T-helper 17 cell (primary cell): ENCODE measurements around the gene KRTAP10-2. TPM values are rescaled to one million over a fixed set of nuclear protein-coding genes. Genes with fewer than 3 reads are reported as not detected.
"Not testable (repeated sequence)": the region's sequence is repeated elsewhere in the genome, so short reads cannot be mapped to it uniquely, and the experiment has no call there.

ENCODE experiments used
- ATAC-seq: fragments of 150-1000 bp; cut with Tn5 transposase; 2 replicates; pipeline ENCODE4 v1.10.0; 2021; ENCODE audit warnings: mild to moderate bottlenecking, moderate library complexity
- DNase-seq, 3 donors: peaks; one replicate each; pipeline versions ENCODE4 v3.0.0 to v3.0.0-alpha.2; 2020 to 2021
- H3K9me3 ChIP-seq: one replicate; pipeline ENCODE4 v1.7.0; 2013; ENCODE audit warnings: low read length, mild to moderate bottlenecking; ENCODE audit not compliant: control insufficient read depth, poor library complexity, severe bottlenecking
- H3K27ac Mint-ChIP-seq: one replicate; pipeline ENCODE4 v1.8.0; 2022; ENCODE audit warnings: mild to moderate bottlenecking, moderate library complexity, mixed read lengths
- H3K27me3 Mint-ChIP-seq: one replicate; pipeline ENCODE4 v1.8.0; 2022; ENCODE audit warnings: mixed read lengths
- H3K36me3 Mint-ChIP-seq: one replicate; pipeline ENCODE4 v1.8.0; 2022; ENCODE audit warnings: low read depth, mixed read lengths
- H3K4me1 Mint-ChIP-seq: one replicate; pipeline ENCODE4 v1.8.0; 2022; ENCODE audit warnings: mild to moderate bottlenecking, mixed read lengths
- H3K4me3 Mint-ChIP-seq: one replicate; pipeline ENCODE4 v1.8.0; 2022; ENCODE audit warnings: mild to moderate bottlenecking, moderate library complexity, mixed read lengths
- total RNA-seq, 4 donors: library from RNA in 2 of 4; stranded (reverse) in 2 of 4; gene quantifications; one replicate each; pipeline ENCODE4 v1.2.3 and lab custom pipeline; 2022 to 2026

Gene KRTAP10-2
- total RNA-seq, 2 donors from 2014 or later = not detected

DNA sequence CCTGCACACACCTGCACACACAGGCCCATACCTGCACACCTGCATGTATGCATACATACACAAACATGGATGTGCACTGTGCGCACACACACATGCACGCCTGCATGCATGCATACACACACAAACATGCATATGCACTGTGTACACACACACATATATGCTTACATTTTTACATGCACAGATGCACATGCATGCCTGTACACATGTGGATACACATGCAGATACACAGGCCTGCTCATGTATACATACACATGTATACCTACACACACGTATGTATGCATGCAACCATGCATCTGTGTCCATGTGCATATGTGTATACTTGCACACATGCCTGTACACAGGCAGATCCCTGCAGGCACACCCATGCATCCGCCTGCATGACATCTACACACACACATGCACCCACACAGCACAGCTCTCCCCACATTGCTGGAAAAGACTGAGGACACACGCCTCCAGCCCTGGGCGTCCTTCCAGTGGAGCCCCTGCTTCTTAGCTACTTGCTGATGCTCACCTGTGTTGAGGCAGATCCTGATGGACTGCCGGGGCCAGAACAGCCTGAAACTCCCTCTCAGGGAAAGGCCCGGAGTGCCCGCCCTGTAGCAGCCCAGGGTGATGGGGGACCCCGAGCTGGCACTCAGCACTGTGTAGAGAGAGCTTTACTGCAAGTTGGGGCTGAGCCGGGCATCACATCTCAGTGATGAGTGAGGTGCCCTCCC lies 39.9 kb downstream of the KRTAP10-2 start:
- no peak overlapping the region for H3K27ac Mint-ChIP-seq

DNA sequence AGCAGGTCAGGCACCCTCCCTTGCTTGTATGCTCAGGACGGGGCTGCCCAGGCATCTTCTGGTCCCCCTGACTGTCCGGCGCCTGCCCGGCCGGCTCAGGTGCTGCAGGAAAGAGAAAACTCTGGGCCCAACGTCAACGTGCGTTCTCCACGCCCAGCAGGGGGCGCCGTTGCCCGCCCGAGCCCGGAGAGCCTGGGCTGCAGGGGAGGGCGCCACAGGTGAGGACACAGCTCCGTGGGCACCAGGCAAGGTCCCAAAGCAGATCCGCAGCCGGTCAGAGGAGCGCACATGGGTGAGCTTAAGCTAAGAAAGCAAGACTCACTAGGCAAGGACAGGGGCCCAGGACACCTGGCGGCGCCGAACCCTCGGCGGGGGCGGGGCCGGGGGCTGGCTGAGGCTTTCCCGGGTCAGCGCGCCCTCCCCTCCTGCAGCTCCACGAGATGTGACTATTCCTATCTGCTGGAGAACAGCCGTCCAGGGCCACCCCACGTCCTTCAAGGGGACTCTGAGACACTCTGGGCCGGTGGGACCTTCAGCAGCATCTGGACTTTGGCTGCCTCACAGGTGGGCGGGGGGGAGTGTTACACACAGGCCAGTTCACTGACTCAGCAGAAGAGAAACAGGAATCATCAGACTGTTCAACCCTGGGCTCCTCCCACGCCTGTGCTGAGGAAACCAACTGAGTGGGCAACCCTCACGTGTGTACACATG lies 40.6 kb downstream of the KRTAP10-2 start:
- H3K27me3 Mint-ChIP-seq = no peaks in the 10 kb centered on the region
- H3K9me3 ChIP-seq = no peaks in the 10 kb centered on the region
- no peaks in the 10 kb centered on the region for H3K4me1 Mint-ChIP-seq
- DNase-seq = peak; percentile 70 to 86 (median 81)
- H3K4me3 Mint-ChIP-seq = peak overlapping the region; percentile 65
- ATAC-seq = peak; percentile 91
- no peak overlapping the region for H3K27ac Mint-ChIP-seq
- H3K36me3 Mint-ChIP-seq = no peaks in the 10 kb centered on the region

More for the DNA sequence above, 39.9 kb downstream of the KRTAP10-2 start:
- H3K9me3 ChIP-seq = no peaks in the 10 kb centered on the region
- Mint-ChIP-seq H3K36me3 (no peaks in the 10 kb centered on the region), H3K4me3 (peak overlapping the region; percentile 65), H3K4me1 (no peaks in the 10 kb centered on the region), H3K27me3 (no peaks in the 10 kb centered on the region)
- DNase-seq (no peak), ATAC-seq (no peak)

DNA sequence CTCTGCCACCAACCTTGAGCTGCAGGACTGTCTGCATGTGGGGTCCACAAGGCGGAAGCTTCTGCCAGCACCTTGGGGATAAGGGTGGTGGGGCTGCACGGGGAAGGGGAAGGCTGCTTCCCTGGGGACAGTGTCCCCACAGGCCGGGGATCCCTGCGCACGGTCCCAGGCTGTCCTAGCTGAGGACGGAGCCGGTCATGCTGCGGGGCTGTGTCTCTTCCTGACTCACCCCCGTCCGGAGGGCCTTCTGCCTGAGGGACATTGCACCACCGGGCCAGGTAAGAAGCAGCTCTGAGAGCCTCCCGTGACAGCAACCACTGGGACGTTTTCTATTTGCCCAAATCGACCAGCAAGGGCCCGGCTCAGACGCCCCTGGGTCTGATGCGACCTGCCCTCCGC lies 41.2 kb downstream of the KRTAP10-2 start:
- no peak for DNase-seq
- Mint-ChIP-seq H3K4me3 (peak overlapping the region; percentile 65), H3K27me3 (no peaks in the 10 kb centered on the region), H3K36me3 (no peaks in the 10 kb centered on the region), H3K4me1 (no peaks in the 10 kb centered on the region), H3K27ac (no peak overlapping the region)
- no peaks in the 10 kb centered on the region for H3K9me3 ChIP-seq
- no peak for ATAC-seq

DNA sequence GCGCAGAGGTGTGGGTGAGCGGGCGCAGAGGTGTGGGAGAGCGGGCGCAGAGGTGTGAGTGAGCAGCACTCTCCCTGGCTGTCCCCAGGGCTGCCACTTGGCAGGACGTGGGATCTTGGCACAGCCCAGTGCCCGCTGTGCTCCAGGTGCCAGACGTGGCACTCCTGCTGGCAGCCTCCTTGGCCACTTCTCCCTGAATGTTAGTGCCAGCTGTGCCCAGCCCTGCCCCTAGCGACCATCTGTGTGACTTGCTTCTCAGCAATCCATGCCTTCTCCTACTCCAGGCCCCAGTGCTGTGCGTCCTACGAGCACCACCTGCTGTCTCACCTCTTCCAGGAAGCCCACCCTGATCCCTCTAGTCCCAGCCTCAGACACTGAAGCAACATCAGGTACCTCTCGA lies 41.8 kb downstream of the KRTAP10-2 start:
- no peak for ATAC-seq
- Mint-ChIP-seq H3K4me1 (no peaks in the 10 kb centered on the region), H3K27ac (no peak overlapping the region), H3K36me3 (no peaks in the 10 kb centered on the region), H3K27me3 (no peaks in the 10 kb centered on the region), H3K4me3 (peak overlapping the region; percentile 74)
- no peaks in the 10 kb centered on the region for H3K9me3 ChIP-seq
- no peak for DNase-seq

DNA sequence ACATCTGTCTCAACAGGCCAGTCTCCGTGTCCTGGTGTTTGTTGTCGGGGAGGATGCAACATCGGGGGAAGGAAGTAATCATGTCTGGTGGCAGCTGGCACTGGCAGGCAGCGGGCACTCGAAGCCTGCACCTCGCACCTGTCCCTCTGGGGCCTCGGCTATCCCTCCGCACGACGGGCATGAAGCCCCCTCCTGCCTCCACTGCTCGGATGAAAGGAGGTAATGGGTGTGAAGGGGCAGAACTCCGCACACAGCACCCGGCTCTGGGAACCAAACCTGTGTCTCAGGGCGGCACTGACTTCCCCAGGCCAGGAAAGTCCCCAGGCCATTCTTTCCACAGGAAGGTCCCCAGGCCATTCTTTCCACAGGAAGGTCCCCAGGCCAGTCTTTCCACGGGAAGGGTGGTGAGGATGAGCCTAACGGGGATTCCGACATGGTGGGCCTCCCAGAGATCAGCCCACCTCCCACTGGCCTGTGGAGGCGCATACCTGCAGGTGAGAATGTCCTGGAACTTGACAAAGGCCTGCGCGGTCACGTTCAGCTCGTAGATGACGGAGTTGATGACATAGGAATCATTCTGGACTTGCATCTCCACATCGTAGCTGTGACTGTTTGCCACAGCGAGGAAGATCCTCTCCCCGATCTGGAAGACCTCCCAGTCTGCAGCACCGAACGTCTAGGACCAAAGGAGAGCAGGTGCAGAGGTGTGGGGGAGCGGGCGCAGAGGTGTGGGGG lies 42.4 kb downstream of the KRTAP10-2 start:
- ATAC-seq (no peak), DNase-seq (no peak)
- no peaks in the 10 kb centered on the region for H3K27me3 Mint-ChIP-seq

DNA sequence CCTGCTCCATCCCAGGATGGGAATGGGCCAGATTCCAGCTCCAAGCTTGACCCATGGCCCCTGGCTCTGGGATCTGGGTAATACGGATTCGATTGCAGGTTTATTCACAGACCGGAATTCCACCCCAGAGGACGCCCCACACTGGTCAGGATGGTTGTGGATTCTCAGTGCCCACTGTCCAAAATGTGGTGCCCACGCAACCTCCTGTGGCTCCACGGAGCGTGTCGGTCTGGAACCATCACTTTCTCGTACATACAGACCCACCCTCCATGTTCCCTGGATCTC lies 42.9 kb downstream of the KRTAP10-2 start:
- no peaks in the 10 kb centered on the region for H3K27me3 Mint-ChIP-seq
- ATAC-seq = no peak

More for the DNA sequence above, 42.4 kb downstream of the KRTAP10-2 start:
- Mint-ChIP-seq H3K27ac (no peak overlapping the region), H3K4me1 (peaks cover 3% of the 10 kb centered on the region), H3K4me3 (no peak overlapping the region), H3K36me3 (no peaks in the 10 kb centered on the region)
- H3K9me3 ChIP-seq = no peaks in the 10 kb centered on the region

DNA sequence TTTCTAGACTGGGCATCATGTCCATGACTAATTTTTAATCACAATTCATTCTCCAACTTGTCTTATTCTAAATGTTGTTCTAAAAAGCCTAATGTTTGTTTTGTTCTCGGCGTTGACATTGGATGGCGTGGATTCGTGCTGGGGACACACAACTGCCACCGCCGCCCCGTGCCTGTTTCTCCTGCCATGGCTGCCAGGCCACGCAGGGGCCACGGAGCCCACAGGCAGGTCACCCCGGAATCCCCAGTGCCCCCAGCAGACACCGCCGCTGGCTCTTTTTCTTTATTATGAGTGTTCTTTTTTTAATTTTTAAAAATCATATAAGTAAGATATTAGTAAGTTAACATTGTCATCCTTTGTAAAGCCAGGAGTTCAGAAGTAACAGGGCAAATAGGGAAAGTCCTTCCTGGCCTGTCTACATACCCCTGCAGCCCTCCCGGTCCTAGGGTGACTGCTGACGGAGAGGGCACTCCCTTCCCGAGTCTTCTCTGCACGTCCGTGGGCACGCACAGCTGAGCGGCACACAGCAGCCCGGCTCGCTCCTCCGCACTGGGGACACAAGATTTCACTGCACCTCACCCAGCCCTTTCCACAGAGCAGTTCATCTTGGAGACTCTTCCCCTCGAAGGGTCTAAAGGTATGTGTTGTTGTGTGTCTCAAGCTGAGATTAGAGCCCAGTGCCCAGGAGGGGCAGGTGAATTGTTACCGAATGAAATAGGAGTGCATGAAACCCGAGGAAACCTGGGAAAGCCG lies 43.5 kb downstream of the KRTAP10-2 start:
- H3K9me3 ChIP-seq = no peaks in the 10 kb centered on the region
- H3K4me3 Mint-ChIP-seq = no peak overlapping the region
- H3K36me3 Mint-ChIP-seq = no peaks in the 10 kb centered on the region
- H3K27ac Mint-ChIP-seq = no peak overlapping the region
- H3K27me3 Mint-ChIP-seq = no peaks in the 10 kb centered on the region
- no peak for ATAC-seq
- DNase-seq = no peak
- H3K4me1 Mint-ChIP-seq = peaks cover 3% of the 10 kb centered on the region

More for the DNA sequence above, 42.9 kb downstream of the KRTAP10-2 start:
- Mint-ChIP-seq H3K4me3 (no peak overlapping the region), H3K27ac (no peak overlapping the region), H3K4me1 (peaks cover 3% of the 10 kb centered on the region), H3K36me3 (no peaks in the 10 kb centered on the region)
- no peaks in the 10 kb centered on the region for H3K9me3 ChIP-seq
- no peak for DNase-seq

DNA sequence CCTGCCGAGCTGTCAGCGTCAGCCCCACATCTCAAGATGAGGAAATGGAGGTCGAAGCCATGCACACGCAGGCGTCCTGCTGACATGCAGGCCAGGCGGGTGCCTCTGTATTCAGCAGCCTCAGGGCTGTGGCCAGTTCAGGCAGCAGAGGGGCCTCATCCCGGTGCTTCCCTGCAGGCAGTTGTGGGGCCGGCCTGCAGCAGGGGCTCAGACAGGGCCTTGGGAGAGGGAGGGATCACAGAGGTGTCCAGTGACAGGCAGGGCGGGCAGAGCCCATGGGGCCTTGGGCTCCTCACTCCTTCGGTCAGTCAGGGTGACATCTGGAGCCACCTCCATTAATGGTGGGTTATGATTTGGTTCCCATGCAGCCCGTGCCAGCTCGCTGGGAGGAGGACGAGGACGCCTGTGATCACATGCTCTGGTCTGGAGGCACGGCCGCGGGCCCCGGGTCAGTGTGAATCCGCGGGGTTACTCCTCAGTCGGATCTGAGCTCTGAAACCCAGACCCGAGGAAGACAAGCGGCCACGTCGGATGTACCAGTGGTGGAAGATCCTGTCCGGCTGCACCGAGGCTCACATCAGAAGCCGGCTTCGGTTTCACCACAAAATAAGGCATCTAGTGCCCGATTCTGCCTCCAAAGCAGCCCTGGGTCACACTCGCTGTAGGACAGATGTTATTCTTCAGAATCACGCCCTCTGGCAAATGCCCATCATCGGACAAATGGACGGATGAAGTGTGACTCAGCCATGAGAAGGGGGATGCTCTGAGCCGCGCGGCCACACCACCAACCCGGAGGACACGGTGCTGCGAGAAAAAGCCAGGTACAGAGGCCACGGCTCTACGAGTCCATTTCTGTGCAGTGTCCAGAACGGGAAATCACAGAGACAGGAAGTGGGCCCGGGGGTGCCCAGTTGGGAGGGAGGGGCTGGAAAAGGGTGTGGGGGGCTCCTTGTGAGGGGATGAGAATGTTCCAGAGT lies 44.7 kb downstream of the KRTAP10-2 start:
- Mint-ChIP-seq H3K4me3 (no peak overlapping the region), H3K36me3 (no peaks in the 10 kb centered on the region), H3K27me3 (no peaks in the 10 kb centered on the region), H3K4me1 (peaks cover 3% of the 10 kb centered on the region), H3K27ac (no peak overlapping the region)
- ATAC-seq (no peak), DNase-seq (no peak)
- no peaks in the 10 kb centered on the region for H3K9me3 ChIP-seq

DNA sequence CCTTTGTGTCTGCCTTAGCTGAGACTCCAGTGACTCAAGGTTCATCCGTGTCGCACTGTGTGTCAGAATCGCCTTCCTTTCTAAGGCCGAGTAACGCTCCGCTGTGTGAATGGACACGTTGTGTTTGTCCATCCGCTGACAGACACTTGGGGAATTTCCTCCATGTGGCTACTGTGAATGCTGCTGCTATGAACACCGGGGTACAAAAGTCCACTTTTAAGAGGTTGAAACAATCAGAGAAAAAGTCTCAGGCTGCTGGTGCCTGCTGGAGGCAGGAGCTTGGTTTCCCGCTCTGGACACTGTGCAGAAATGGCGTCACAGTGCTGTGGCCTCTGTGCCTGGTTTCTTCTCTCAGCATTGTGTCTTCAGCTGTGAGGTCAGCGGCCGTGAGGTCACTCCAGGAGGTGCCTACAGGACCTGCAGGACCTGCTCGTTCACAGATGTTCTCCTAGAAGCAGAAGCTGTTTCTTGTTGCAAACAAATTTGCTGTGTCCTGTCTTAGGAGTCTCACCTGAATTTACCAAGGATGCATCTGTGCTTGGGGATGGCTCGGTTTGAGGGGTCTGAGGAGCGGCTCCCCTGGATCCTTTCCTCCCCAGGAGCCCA lies 45.5 kb downstream of the KRTAP10-2 start:
- Mint-ChIP-seq H3K4me3 (no peak overlapping the region), H3K4me1 (peaks cover 3% of the 10 kb centered on the region), H3K36me3 (no peaks in the 10 kb centered on the region), H3K27me3 (no peaks in the 10 kb centered on the region), H3K27ac (no peak overlapping the region)
- ATAC-seq = no peak
- DNase-seq = no peak
- no peaks in the 10 kb centered on the region for H3K9me3 ChIP-seq

DNA sequence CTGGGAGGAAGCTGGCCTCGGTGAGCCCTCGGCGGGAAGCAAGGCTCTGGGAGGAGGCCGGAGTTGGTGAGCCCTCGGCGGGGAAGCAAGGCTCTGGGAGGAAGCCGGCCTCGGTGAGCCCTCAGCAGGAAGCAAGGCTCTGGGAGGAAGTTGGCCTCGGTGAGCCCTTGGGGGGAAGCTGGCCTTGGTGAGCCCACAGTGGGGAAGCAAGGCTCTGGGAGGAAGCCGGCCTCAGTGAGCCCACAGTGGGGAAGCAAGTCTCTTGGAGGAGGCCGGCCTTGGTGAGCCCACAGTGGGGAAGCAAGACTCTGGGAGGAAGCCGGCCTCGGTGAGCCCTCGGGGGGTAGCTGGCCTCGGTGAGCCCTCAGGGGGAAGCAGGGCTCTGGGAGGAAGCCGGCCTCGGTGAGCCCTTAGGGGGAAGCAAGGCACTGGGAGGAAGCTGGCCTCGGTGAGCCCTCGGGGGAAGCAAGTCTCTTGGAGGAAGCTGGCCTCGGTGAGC lies 47.4 kb downstream of the KRTAP10-2 start:
- ATAC-seq (no peak), DNase-seq (no peak)
- no peaks in the 10 kb centered on the region for H3K36me3 Mint-ChIP-seq
- H3K4me3 Mint-ChIP-seq = no peak overlapping the region
- H3K4me1 Mint-ChIP-seq = peaks cover 3% of the 10 kb centered on the region
- H3K27ac Mint-ChIP-seq = no peak overlapping the region
- H3K9me3 ChIP-seq = no peaks in the 10 kb centered on the region
- H3K27me3 Mint-ChIP-seq = no peaks in the 10 kb centered on the region

DNA sequence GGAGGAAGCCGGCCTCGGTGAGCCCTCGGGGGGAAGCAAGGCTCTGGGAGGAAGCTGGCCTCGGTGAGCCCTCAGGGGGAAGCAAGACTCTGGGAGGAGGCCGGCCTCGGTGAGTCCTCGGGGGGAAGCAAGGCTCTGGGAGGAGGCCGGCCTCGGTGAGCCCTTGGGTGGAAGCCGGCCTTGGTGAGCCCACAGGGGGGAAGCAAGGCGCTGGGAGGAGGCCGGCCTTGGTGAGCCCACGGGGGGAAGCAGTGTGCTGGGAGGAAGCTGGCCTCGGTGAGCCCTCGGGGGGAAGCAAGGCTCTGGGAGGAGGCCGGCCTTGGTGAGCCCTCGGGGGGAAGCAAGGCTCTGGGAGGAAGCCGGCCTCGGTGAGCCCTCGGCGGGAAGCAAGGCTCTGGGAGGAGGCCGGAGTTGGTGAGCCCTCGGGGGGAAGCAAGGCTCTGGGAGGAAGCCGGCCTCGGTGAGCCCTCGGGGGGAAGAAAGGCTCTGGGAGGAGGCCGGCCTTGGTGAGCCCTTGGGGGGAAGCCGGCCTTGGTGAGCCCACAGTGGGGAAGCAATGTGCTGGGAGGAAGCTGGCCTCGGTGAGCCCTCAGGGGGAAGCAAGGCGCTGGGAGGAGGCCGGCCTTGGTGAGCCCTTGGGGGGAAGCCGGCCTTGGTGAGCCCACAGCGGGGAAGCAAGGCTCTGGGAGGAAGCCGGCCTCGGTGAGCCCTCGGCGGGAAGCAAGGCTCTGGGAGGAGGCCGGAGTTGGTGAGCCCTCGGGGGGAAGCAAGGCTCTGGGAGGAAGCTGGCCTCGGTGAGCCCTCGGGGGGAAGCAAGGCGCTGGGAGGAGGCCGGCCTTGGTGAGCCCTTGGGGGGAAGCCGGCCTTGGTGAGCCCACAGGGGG lies 48.1 kb downstream of the KRTAP10-2 start:
- peak overlapping the region; percentile 28 for H3K4me3 Mint-ChIP-seq
- not testable (repeated sequence) for H3K9me3 ChIP-seq, H3K36me3 Mint-ChIP-seq, ATAC-seq, H3K27me3 Mint-ChIP-seq, DNase-seq, H3K27ac Mint-ChIP-seq, H3K4me1 Mint-ChIP-seq
